ENCODE results near the gene VIL1.

VIL1 gene

DNA sequence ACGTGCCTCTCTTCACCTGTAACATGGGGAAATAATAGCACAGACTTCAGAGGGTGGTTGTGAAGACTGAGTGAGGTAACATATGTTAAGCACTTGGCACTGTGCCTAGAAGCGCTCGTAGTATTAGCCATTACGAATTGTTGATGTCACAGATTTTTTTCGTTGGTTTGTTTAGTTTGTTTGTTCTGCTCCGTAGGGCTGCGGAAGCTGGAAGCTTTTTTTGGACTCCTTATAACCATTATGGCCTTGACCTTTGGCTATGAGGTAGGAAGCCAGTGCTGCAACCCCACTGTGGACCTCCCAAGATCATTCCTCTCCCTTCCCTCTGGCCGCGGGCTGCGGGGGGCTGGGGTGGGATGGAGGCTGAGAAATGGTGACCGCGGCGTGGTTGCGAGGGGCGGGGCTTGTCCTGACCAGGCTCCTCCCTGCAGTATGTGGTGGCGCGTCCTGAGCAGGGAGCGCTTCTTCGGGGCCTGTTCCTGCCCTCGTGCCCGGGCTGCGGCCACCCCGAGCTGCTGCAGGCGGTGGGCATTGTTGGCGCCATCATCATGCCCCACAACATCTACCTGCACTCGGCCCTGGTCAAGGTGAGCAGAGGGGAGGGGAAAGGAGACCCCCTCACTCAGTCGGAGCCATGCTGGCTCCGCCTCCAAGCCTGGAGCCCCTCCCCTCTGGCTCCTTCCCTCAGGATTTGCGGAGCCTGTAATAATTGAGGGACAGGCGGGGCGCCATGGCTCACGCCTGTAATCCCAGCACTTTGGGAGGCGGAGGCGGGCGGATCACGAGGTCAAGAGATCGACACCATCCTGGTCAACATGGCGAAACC is 31.3 kb upstream of the VIL1 start:
- TF ChIP-seq, protein P1, sequence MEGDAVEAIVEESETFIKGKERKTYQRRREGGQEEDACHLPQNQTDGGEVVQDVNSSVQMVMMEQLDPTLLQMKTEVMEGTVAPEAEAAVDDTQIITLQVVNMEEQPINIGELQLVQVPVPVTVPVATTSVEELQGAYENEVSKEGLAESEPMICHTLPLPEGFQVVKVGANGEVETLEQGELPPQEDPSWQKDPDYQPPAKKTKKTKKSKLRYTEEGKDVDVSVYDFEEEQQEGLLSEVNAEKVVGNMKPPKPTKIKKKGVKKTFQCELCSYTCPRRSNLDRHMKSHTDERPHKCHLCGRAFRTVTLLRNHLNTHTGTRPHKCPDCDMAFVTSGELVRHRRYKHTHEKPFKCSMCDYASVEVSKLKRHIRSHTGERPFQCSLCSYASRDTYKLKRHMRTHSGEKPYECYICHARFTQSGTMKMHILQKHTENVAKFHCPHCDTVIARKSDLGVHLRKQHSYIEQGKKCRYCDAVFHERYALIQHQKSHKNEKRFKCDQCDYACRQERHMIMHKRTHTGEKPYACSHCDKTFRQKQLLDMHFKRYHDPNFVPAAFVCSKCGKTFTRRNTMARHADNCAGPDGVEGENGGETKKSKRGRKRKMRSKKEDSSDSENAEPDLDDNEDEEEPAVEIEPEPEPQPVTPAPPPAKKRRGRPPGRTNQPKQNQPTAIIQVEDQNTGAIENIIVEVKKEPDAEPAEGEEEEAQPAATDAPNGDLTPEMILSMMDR (IDR thresholded peaks at IDR 0.05; ENCODE audit: low read depth, low read length, missing control alignments), result no peak
- no peak overlapping the region for H3K4me3 ChIP-seq (ENCODE audit: low read depth, low read length)
- DNase-seq (ENCODE audit: low read depth), result no peak

DNA sequence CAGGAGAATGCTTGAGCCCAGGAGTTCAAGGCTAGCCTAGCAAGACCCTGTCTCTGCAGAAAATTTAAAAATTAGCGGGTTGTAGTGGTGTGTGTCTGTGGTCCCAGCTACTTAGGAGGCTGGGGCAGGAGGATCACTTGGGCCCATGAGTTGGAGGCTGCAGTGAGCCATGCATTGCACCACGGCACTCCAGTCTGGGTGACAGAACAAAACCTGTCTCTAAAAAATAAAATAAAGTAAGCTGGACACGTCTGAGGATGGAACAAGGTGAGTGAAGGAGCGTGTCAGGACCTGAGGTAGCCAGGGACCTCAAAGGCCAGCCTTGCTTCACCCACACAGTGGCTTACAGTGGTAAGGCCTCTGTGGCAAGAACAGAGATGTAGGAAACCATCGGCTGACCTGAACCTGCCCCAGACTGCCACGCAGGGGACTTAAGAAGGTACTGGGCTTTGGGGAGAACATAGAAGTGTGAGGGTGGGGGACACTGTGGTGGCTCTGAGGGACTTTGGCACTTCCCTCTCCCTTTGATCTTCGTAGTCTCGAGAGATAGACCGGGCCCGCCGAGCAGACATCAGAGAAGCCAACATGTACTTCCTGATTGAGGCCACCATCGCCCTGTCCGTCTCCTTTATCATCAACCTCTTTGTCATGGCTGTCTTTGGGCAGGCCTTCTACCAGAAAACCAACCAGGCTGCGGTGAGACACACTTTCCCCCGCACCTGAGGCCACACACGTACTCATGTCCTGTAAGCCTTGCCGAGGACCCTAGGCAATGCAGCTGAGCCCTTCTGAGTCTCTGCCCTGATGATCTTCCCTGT is 29.4 kb upstream of the VIL1 start:
- H3K4me3 ChIP-seq (ENCODE audit: low read depth, low read length), result no peak overlapping the region
- TF ChIP-seq, protein P1 (IDR thresholded peaks at IDR 0.05; ENCODE audit: low read depth, low read length, missing control alignments), result no peak
- DNase-seq (ENCODE audit: low read depth), result no peak

DNA sequence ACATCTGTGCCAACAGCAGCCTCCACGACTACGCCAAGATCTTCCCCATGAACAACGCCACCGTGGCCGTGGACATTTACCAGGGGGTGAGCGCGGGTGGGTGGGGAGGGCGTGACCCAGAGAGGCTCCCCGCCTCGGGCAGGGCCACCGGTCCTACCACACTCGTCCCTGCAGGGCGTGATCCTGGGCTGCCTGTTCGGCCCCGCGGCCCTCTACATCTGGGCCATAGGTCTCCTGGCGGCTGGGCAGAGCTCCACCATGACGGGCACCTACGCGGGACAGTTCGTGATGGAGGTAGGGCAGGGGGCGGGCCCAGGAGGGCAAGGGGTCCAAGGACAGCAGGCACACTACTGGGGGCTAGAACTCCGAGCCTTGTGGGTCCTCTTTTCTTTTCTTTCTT is 27.7 kb upstream of the VIL1 start:
- no peak overlapping the region for H3K4me3 ChIP-seq (ENCODE audit: low read depth, low read length)
- TF ChIP-seq, protein P1 (IDR thresholded peaks at IDR 0.05; ENCODE audit: low read depth, low read length, missing control alignments), result no peak
- no peak for DNase-seq (ENCODE audit: low read depth)

DNA sequence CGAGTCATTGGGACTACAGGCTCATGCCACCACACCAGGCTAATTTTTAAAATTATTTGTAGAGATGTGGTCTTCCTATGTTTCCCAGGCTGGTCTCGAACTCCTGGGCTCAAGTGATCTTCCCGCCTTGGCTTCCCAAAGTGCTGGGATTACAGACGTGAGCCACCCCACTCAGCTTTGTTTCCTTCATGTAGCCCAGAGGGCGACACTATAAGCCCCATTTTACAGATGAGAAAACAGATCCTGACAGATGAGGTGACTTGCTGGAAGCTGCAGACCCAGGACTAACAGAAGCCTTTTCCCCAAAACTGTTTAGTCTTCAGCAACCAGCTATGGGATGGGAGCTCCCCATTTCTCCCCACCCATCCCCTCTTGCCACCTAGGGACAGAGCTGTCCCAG is 26.5 kb upstream of the VIL1 start:
- no peak for DNase-seq (ENCODE audit: low read depth)
- no peak overlapping the region for H3K4me3 ChIP-seq (ENCODE audit: low read depth, low read length)
- TF ChIP-seq, protein P1 (IDR thresholded peaks at IDR 0.05; ENCODE audit: low read depth, low read length, missing control alignments), result no peak

DNA sequence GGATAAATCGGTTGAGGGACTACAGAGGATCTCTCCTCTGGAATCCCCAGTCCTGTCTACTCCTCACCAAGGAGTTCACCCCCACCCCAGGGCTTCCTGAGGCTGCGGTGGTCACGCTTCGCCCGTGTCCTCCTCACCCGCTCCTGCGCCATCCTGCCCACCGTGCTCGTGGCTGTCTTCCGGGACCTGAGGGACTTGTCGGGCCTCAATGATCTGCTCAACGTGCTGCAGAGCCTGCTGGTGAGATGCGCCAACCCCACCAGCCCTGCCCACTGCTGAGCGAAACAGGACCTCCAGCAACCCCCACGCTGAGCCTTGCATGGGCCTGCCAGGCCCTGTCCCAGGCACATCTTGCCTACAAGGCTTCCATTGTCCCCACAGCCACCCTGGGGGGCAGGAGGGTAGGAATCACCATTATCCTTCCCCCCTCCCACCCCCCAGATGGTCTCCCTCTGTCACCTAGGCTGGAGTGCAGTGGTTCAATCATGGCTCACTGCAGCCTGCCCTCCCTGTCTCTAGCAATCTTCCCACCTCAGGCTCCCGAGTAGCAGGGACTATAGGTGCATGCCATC is 25.9 kb upstream of the VIL1 start:
- DNase-seq (ENCODE audit: low read depth), result no peak
- TF ChIP-seq, protein P1 (IDR thresholded peaks at IDR 0.05; ENCODE audit: low read depth, low read length, missing control alignments), result no peak
- no peak overlapping the region for H3K4me3 ChIP-seq (ENCODE audit: low read depth, low read length)

DNA sequence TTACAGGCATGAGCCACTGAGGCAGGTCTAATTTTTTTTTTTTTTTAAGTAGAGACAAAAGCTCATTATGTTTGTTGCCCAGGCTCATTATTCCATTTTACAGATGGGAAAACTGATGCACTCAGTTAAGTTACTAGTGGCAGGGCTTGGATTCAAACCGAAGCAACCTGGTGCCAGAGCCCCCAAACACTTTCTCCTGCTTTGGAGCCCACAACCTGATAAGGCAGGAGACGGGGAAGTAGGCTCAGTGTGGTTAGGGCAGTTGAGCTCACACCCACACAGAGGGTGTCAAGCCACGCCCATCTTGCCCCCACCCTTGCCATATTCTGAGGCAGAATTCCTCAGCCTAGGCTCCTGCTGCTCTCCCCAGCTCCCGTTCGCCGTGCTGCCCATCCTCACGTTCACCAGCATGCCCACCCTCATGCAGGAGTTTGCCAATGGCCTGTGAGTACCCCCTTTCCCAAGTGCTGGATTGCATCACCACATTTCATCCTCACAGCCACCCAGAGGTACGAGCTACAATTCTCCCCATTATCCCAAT is 25.1 kb upstream of the VIL1 start:
- TF ChIP-seq, protein P1 (IDR thresholded peaks at IDR 0.05; ENCODE audit: low read depth, low read length, missing control alignments), result no peak
- DNase-seq (ENCODE audit: low read depth), result no peak
- H3K4me3 ChIP-seq (ENCODE audit: low read depth, low read length), result no peak overlapping the region

All from GM12864 (cell line).